Mammary epithelial cell (primary cell): Measurements from ENCODE around the gene UBE2E3.

ENCODE experiments used
- CTCF ChIP-seq, 2 donors: IDR thresholded peaks in 1 of 2; conservative IDR thresholded peaks in 1 of 2; 2 replicates each; pipeline ENCODE4 v1.5.1; 2011 to 2012; ENCODE audit warnings: inconsistent platforms in 2 of 2, low read length in 2 of 2, mild to moderate bottlenecking in 2 of 2, control low read depth in 1 of 2, low read depth in 1 of 2; ENCODE audit not compliant: insufficient read depth in 1 of 2; ENCODE audit errors: extremely low read depth in 1 of 2
- EZH2 ChIP-seq: IDR thresholded peaks from 2 replicates; pipeline ENCODE4 v1.6.1; 2012; ENCODE audit warnings: low read length, inconsistent platforms, borderline replicate concordance

GRCh38 chr2:181105562-181105961 is 125.2 kb downstream of the UBE2E3 start:
- TF ChIP-seq EZH2 (no peak), CTCF (conservative IDR thresholded peaks at IDR 0.05 in 1 of 2, IDR thresholded peaks at IDR 0.05 in 1 of 2; ENCODE audit: extremely low read depth in 1 of 2, insufficient read depth in 1 of 2, low read depth in 1 of 2, low read length in 2 of 2) (no peak)
